Measurements from ENCODE around the gene BCL7C. TPM values are rescaled to one million over a fixed set of nuclear protein-coding genes. Genes with fewer than 3 reads are reported as not detected.

Gene BCL7C
- total and polyA plus RNA-seq, 2 of the 13 experiments (the other 11 are each of a cell fraction or from before 2014, with no cell fraction given), result 17.7 to 33.8 TPM

DNA sequence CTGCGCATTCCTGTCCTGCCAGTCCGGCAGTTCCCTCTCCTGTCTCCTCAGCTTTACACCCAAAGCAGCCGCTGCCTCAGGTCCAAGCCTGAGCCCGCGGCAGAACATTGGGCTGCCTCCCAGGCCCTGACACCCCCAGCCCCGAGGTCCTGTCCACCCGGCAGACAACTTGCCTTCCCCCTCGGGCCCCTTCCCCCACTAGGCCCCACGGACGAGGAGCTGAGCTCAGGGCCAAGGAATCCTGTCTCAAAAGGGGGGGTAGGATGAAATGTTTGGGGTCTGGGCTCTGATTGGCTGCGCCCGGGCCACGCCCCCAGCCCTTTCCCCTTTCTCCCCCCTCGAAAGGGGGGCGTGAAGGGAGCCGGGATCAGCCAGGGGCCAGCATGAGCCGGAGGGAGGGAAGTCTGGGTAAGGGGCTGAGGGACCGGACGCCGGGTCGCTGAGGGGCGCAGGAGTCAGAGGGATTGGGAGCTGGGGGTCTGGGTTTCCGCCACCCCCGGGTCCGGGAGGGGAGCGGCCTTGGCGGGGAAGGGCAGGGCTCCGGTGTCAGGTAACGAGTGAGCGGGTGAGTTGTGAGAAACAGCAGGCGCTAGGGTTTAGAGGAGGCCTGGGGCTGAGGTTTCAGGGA, 2.5 kb upstream of the BCL7C start, which contains the start of gene CTF1 (continued):
- TF ChIP-seq, protein P1, sequence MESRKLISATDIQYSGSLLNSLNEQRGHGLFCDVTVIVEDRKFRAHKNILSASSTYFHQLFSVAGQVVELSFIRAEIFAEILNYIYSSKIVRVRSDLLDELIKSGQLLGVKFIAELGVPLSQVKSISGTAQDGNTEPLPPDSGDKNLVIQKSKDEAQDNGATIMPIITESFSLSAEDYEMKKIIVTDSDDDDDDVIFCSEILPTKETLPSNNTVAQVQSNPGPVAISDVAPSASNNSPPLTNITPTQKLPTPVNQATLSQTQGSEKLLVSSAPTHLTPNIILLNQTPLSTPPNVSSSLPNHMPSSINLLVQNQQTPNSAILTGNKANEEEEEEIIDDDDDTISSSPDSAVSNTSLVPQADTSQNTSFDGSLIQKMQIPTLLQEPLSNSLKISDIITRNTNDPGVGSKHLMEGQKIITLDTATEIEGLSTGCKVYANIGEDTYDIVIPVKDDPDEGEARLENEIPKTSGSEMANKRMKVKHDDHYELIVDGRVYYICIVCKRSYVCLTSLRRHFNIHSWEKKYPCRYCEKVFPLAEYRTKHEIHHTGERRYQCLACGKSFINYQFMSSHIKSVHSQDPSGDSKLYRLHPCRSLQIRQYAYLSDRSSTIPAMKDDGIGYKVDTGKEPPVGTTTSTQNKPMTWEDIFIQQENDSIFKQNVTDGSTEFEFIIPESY (CRISPR knock-in tag; IDR thresholded peaks at IDR 0.05), result no peak
- no peak for TF ChIP-seq ELF1 (CRISPR knock-in tag; IDR thresholded peaks at IDR 0.05)
- TF ChIP-seq ZZZ3 (CRISPR knock-in tag; IDR thresholded peaks at IDR 0.05; ENCODE audit: borderline replicate concordance), result no peak
- no peak for TF ChIP-seq CCAR2 (optimal IDR thresholded peaks at IDR 0.05; ENCODE audit: low read depth, low read length)
- TF ChIP-seq GABPA (IDR thresholded peaks at IDR 0.05; ENCODE audit: low read depth, low read length), result no peak
- peak; percentile 38; the same call in 1 of the 2 replicates for TF ChIP-seq GABPA (CRISPR knock-in tag; IDR thresholded peaks at IDR 0.05; ENCODE audit: low read depth)
- TF ChIP-seq GATAD1 (CRISPR knock-in tag; IDR thresholded peaks at IDR 0.05), result peak; percentile 48; the same call in 1 of the 2 replicates
- TF ChIP-seq, protein P2, sequence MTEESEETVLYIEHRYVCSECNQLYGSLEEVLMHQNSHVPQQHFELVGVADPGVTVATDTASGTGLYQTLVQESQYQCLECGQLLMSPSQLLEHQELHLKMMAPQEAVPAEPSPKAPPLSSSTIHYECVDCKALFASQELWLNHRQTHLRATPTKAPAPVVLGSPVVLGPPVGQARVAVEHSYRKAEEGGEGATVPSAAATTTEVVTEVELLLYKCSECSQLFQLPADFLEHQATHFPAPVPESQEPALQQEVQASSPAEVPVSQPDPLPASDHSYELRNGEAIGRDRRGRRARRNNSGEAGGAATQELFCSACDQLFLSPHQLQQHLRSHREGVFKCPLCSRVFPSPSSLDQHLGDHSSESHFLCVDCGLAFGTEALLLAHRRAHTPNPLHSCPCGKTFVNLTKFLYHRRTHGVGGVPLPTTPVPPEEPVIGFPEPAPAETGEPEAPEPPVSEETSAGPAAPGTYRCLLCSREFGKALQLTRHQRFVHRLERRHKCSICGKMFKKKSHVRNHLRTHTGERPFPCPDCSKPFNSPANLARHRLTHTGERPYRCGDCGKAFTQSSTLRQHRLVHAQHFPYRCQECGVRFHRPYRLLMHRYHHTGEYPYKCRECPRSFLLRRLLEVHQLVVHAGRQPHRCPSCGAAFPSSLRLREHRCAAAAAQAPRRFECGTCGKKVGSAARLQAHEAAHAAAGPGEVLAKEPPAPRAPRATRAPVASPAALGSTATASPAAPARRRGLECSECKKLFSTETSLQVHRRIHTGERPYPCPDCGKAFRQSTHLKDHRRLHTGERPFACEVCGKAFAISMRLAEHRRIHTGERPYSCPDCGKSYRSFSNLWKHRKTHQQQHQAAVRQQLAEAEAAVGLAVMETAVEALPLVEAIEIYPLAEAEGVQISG (CRISPR knock-in tag; IDR thresholded peaks at IDR 0.05), result no peak
- peak; percentile 98 for TF ChIP-seq SRSF1 (optimal IDR thresholded peaks at IDR 0.05; ENCODE audit: low read depth, low read length)
- TF ChIP-seq, protein P3, sequence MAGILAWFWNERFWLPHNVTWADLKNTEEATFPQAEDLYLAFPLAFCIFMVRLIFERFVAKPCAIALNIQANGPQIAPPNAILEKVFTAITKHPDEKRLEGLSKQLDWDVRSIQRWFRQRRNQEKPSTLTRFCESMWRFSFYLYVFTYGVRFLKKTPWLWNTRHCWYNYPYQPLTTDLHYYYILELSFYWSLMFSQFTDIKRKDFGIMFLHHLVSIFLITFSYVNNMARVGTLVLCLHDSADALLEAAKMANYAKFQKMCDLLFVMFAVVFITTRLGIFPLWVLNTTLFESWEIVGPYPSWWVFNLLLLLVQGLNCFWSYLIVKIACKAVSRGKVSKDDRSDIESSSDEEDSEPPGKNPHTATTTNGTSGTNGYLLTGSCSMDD (CRISPR knock-in tag; IDR thresholded peaks at IDR 0.05), result no peak
- no peak; the same call in 1 of the 2 replicates for TF ChIP-seq NCOA1 (CRISPR knock-in tag; IDR thresholded peaks at IDR 0.05)
- TF ChIP-seq XRCC5 (optimal IDR thresholded peaks at IDR 0.05; ENCODE audit: low read length), result peak; percentile 18
- 0 out of 2 replicates have a peak, but pooled peaks have one; percentile 47 for TF ChIP-seq POLR2G (IDR thresholded peaks at IDR 0.05; ENCODE audit: low read depth, low read length)
- no peak for TF ChIP-seq ZNF296 (CRISPR knock-in tag; conservative IDR thresholded peaks at IDR 0.05)
- TF ChIP-seq, protein P4, sequence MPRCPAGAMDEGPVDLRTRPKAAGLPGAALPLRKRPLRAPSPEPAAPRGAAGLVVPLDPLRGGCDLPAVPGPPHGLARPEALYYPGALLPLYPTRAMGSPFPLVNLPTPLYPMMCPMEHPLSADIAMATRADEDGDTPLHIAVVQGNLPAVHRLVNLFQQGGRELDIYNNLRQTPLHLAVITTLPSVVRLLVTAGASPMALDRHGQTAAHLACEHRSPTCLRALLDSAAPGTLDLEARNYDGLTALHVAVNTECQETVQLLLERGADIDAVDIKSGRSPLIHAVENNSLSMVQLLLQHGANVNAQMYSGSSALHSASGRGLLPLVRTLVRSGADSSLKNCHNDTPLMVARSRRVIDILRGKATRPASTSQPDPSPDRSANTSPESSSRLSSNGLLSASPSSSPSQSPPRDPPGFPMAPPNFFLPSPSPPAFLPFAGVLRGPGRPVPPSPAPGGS (CRISPR knock-in tag; IDR thresholded peaks at IDR 0.05), result peak; percentile 40; the same call in 1 of the 2 replicates
- peak; percentile 65; the same call in 1 of the 2 replicates for TF ChIP-seq SAFB2 (CRISPR knock-in tag; IDR thresholded peaks at IDR 0.05; ENCODE audit: borderline replicate concordance, low read depth)
- TF ChIP-seq, protein P5, sequence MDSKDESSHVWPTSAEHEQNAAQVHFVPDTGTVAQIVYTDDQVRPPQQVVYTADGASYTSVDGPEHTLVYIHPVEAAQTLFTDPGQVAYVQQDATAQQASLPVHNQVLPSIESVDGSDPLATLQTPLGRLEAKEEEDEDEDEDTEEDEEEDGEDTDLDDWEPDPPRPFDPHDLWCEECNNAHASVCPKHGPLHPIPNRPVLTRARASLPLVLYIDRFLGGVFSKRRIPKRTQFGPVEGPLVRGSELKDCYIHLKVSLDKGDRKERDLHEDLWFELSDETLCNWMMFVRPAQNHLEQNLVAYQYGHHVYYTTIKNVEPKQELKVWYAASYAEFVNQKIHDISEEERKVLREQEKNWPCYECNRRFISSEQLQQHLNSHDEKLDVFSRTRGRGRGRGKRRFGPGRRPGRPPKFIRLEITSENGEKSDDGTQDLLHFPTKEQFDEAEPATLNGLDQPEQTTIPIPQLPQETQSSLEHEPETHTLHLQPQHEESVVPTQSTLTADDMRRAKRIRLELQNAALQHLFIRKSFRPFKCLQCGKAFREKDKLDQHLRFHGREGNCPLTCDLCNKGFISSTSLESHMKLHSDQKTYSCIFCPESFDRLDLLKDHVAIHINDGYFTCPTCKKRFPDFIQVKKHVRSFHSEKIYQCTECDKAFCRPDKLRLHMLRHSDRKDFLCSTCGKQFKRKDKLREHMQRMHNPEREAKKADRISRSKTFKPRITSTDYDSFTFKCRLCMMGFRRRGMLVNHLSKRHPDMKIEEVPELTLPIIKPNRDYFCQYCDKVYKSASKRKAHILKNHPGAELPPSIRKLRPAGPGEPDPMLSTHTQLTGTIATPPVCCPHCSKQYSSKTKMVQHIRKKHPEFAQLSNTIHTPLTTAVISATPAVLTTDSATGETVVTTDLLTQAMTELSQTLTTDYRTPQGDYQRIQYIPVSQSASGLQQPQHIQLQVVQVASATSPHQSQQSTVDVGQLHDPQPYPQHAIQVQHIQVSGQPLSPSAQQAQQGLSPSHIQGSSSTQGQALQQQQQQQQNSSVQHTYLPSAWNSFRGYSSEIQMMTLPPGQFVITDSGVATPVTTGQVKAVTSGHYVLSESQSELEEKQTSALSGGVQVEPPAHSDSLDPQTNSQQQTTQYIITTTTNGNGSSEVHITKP (CRISPR knock-in tag; IDR thresholded peaks at IDR 0.05; ENCODE audit: low read depth), result 0 out of 2 replicates have a peak, but pooled peaks have one; percentile 7
- peak; percentile 68; the same call in 1 of the 2 replicates for TF ChIP-seq ZSCAN25 (CRISPR knock-in tag; IDR thresholded peaks at IDR 0.05)
- no peak for TF ChIP-seq MIER2 (CRISPR knock-in tag; IDR thresholded peaks at IDR 0.05)

Measured in HepG2 (cell line).